GM21529 (cell line): ENCODE measurements around the gene GREB1L.
"Not testable (repeated sequence)": the region's sequence is repeated elsewhere in the genome, so short reads cannot be mapped to it uniquely, and the experiment has no call there.

Source experiments
- ATAC-seq: cut with Tn5 transposase; IDR thresholded peaks from one replicate; pipeline ENCODE4 v1.9.1; 2021; ENCODE audit not compliant: unreplicated experiment

GREB1L gene

GRCh38 chr18:21262979-21263378 is 20.9 kb downstream of the GREB1L start:
- no peak for ATAC-seq

GRCh38 chr18:21264651-21265050 is 22.6 kb downstream of the GREB1L start:
- ATAC-seq = no peak

DNA sequence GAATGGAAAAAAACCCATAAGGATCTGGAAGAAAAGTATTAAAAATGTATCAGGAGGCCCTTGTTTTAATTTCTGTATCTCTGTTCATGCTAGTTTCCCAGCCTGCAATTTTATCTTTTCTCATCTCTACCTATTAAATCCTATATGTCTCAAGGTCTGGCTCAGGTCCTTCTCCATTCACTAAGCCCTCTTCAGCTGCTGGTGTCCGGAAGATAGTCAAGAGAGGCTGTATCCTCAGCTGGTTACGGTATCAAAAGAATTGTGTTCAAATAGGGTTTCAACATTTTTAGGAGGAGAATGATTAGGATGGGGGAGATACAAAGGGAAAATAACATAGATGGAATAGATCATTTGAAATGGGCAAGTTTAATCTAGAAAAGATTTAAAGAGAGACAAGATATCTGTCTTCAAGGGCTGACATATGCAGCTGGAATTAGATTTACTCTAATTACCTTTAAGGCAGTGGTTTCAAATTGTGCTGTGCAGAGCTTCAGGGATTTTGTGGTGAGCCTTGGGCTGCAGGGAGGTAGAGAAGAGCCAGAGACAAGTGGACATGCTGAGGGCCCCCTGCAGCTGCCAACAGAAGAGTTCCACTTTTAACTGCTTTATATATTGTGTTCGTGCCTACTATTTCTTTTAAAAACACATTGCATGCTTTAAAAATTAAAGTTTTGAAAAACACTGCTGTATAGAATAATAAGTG is 24.1 kb downstream of the GREB1L start:
- ATAC-seq = no peak

GRCh38 chr18:21267400-21267799 is 25.4 kb downstream of the GREB1L start:
- no peak for ATAC-seq

- ATAC-seq = no peak
Observed at GRCh38 chr18:21269349-21269748, 27.3 kb downstream of the GREB1L start.

GRCh38 chr18:21270453-21270852 is 28.4 kb downstream of the GREB1L start:
- ATAC-seq = no peak

DNA sequence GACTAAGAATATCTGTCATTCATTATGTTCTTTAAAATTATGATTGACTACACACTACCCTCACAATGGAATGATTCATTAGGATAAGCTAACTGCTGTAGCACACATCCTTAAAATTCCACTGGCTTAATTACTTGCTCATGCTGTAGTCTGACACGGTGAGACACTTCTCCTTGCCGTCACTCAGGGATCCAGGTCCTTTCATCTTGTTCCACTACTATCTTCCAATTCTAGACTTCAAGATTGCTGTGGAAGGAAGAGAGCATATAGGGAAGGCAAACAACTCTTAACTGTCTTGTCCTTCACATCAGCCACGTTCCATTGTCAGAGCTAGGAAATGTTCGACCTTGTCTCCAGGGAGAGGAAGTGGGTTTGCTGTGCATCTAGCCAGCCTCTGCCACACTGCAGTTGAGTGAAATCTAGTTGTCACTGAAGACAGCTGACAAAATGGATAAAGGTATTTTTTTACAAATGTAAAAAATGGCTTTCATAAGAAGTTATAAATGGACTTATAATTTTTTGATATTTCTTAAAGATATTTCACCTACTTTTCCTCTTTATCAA is 30.1 kb downstream of the GREB1L start:
- ATAC-seq = no peak

- ATAC-seq = no peak
Observed at GRCh38 chr18:21273568-21273967, 31.5 kb downstream of the GREB1L start.

GRCh38 chr18:21275645-21276044 is 33.6 kb downstream of the GREB1L start:
- no peak for ATAC-seq

- no peak for ATAC-seq
Observed at GRCh38 chr18:21277578-21277977, 35.5 kb downstream of the GREB1L start.

GRCh38 chr18:21278218-21278617 is 36.2 kb downstream of the GREB1L start:
- ATAC-seq = not testable (repeated sequence)

GRCh38 chr18:21281603-21282002 is 39.6 kb downstream of the GREB1L start:
- ATAC-seq = no peak

- ATAC-seq = no peak
Observed at GRCh38 chr18:21284540-21284939, 42.5 kb downstream of the GREB1L start.

DNA sequence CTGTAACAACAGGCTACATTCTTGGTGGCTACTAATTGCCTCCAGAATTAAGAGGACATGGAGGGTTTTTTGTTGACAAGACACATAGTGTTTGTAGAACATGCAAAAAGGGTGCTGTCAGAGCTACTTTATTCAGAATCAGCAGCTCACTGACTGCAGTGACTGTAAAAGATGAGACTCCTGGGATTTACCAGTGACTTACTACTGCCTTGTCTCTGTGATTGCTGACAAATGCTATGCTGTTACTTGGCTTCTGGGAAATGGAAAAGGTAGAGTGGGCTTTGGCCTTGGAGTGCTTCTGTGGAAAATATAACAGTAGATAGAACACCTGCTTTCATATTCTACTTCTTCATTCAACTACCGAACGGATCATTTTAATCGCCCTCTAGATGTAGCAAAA is 47.8 kb downstream of the GREB1L start:
- no peak for ATAC-seq

DNA sequence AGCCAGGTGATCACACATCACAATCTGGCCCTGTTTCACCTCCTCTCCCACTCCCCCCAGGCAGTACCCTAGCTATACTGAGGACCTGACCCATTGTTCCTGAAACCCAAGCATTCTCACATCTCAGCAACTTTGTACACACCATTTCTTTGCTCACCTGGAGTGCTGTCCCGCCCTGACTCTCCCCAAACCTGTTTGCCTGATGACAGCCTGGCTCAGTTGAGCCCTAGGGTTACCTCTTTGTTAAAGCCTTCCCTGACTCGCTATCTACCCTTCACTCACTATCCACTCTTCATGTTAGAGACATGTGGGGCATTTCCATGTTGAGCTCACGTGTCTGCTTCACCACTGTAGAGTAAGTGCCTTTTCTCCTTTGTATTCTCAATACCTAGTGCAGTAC is 49.1 kb downstream of the GREB1L start:
- ATAC-seq = no peak

DNA sequence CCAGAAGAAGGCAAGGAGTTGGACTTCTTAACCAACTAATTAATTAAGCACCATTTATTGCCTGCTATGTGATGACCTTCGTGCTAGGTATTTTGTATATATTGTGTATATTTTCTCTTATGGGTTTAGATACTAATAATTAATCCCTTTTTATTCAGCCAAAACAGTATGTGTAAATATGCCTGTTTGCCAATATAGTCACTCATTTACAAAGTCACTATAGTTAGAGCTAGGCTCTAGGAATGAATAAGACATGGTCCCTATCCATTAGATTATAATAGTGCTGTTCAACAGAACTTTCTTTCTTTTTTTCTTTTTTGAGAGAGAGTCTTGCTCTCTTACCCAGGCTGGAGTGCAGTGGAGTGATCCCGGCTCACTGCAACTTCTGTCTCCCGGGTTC is 51.4 kb downstream of the GREB1L start:
- no peak for ATAC-seq

DNA sequence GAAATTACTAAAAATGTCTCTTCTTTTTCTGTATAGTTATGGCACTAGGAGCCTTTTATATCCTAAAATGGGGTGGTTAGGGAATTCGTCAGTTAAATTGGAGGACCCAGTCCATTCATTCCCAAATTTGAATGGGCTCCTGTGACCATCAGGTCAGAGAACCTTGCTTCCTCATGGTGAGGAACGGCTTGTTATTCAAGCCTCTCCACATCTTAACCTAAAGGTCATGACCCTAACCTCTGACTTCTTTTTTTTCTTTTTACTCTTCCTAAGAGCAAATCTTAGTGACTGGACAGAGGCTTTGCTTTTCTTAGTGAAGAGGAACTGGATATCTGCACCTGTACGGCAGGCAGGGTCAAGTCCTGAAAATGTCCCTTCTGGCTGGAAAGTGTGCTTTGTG is 53.1 kb downstream of the GREB1L start:
- ATAC-seq = no peak

DNA sequence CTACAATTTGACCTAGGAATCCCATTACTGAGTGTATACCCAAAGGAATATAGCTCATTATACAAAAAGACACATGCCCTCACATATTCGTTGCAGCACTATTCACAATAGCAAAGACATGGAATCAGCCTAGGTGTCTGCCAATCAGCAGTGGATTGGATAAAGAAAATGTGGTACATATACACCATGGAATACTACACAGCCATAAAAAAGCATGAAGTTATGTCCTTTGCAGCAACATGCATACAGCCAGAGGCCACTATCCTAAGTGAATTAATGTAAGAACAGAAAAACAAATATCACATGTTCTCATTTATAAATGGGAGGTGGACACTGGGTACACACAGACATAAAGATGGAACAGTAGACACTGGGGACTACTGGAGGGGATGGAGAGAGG is 54.0 kb downstream of the GREB1L start:
- ATAC-seq = no peak

DNA sequence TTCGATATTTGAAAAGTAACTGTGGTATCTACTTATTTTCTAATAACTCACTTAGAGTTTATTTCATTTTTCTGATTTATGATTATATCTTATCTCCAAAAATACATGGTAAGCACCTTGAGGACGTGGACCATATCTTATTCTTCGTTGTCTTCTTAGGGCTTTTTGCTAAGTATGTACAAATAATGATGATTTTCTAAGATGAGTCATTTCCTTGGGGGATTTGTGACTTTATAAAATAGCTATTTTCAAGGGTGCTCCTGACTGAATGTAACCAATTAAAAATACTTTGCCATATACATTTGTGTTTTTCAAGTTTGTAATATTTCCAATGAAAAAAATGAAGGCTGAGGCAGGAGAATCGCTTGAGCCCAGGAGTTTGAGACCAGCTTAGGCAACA is 56.3 kb downstream of the GREB1L start:
- ATAC-seq = no peak

- ATAC-seq = no peak
Observed at GRCh38 chr18:21300035-21300907, 58.2 kb downstream of the GREB1L start.

GRCh38 chr18:21300908-21301200 is 58.8 kb downstream of the GREB1L start:
- ATAC-seq = no peak

DNA sequence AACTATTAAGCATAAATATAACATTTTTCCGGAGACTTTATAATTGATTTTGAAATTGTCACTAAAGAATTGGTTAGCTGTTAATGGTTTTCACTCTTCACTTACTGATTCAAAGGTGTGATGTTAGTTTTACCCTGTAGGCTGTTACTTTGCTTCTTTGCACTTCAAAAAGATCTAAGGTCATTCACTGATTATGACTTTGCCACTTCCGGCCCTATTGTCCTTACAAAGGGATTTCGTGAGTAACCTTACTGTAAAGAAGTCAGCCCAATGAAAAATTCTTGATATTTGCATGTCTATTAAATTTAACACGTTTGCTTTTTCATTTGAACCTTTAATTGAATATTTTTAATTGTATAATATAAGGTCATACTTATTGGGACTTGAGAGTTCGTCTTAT is 61.4 kb downstream of the GREB1L start:
- ATAC-seq = no peak
